Smooth muscle cell (in vitro differentiated cells): ENCODE data around the gene COA3. TPM values are rescaled to one million over a fixed set of nuclear protein-coding genes. Genes with fewer than 3 reads are reported as not detected.

Source experiments
- DNase-seq: peaks from one replicate; lab custom pipeline; 2025; ENCODE audit not compliant: unreplicated experiment; lab: John Stamatoyannopoulos, UW
- H2AFZ ChIP-seq: fragments of 200-600 bp; sonication (generic); 2 replicates; pipeline ENCODE4 v1.6.0; 2016; ENCODE audit warnings: antibody characterized with exemption, low read depth, mild to moderate bottlenecking
- H3F3A ChIP-seq: fragments of 200-600 bp; sonication (generic); 2 replicates; pipeline ENCODE4 v1.6.0; 2017; ENCODE audit warnings: antibody characterized with exemption, low read depth
- H3K27ac ChIP-seq: fragments of 200-600 bp; sonication (generic); 2 replicates; pipeline ENCODE4 v1.5.1; 2016; ENCODE audit warnings: low read depth, mild to moderate bottlenecking
- H3K27me3 ChIP-seq: fragments of 200-600 bp; sonication (generic); 2 replicates; pipeline ENCODE4 v1.6.1; 2016; ENCODE audit warnings: low read depth, mild to moderate bottlenecking
- H3K36me3 ChIP-seq: fragments of 200-600 bp; sonication (generic); 2 replicates; pipeline ENCODE4 v1.5.1; 2016; ENCODE audit warnings: low read depth
- H3K4me1 ChIP-seq: fragments of 200-600 bp; sonication (generic); 2 replicates; pipeline ENCODE4 v1.5.1; 2016; ENCODE audit warnings: low read depth
- H3K4me2 ChIP-seq: fragments of 200-600 bp; sonication (generic); 2 replicates; pipeline ENCODE4 v1.6.0; 2016; ENCODE audit warnings: mild to moderate bottlenecking
- H3K4me3 ChIP-seq: fragments of 200-600 bp; sonication (generic); 2 replicates; pipeline ENCODE4 v1.5.1; 2016; ENCODE audit warnings: mild to moderate bottlenecking
- H3K79me2 ChIP-seq: fragments of 200-600 bp; sonication (generic); 2 replicates; pipeline ENCODE4 v1.6.0; 2016; ENCODE audit warnings: low read depth, mild to moderate bottlenecking
- H3K9ac ChIP-seq: fragments of 200-600 bp; sonication (generic); 2 replicates; pipeline ENCODE4 v1.6.0; 2016; ENCODE audit warnings: low read depth
- H3K9me3 ChIP-seq: fragments of 200-600 bp; sonication (generic); replicated peaks from 2 replicates; pipeline ENCODE4 v1.5.1; 2016; ENCODE audit warnings: low read depth
- H4K20me1 ChIP-seq: fragments of 200-600 bp; sonication (generic); 2 replicates; pipeline ENCODE4 v1.6.0; 2016; ENCODE audit warnings: low read depth
- WGBS: methylation state at CpG from one replicate; pipeline ENCODE4 v1.1.7; 2016; ENCODE audit warnings: low lambda C conversion rate; 5-methylcytosine and 5-hydroxymethylcytosine counted together
- polyA plus RNA-seq: library from polyadenylated mRNA; unstranded; fragments of >200 nt; fragmentation: Nextera tagmentation; extraction: Ambion mirVana; gene quantifications from 2 replicates; pipeline ENCODE4 v1.2.1, GENCODE V29; 2016
- total RNA-seq: library from RNA; depleted of rRNA; stranded (reverse); fragments of >200 nt; gene quantifications from 2 replicates; pipeline ENCODE4 v1.2.3, GENCODE V29; 2014
- TF ChIP-seq, protein P1 (sequence below): fragments of 200-600 bp; sonication (generic); IDR thresholded peaks from 2 replicates; pipeline ENCODE4 v1.5.1; 2017; ENCODE audit warnings: borderline replicate concordance, mild to moderate bottlenecking, antibody characterized with exemption; ENCODE audit not compliant: insufficient read depth, poor library complexity, severe bottlenecking

COA3 gene
- total and polyA plus RNA-seq, 2 experiments from 2014 or later, result 106 to 127 TPM

DNA sequence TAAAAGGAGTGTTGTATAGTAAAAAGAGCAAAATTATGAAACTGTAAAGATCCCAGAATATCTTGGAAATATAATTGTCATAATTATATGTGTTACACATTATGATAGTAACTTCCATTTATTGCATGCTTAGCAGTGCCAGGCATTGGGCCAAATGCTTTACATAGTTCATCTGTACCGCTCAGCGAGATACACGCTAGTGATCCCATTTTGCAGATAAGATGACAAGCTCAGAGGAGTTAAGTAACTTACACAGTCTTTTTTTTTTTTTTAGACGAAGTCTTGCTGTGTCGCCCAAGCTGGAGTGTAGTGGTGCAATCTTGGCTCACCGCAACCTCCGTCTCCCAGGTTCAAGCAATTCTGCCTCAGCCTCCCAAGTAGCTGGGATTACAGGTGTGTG lies 46.9 kb downstream of the COA3 start:
- Histone ChIP-seq H3K79me2 (no peaks in the 10 kb centered on the region), H3K9ac (no peak overlapping the region), H3K4me1 (no peaks in the 10 kb centered on the region), H4K20me1 (no peaks in the 10 kb centered on the region), H3K4me2 (no peak overlapping the region), H2AFZ (no peak overlapping the region), H3K27ac (no peak overlapping the region), H3K36me3 (no peaks in the 10 kb centered on the region), H3F3A (no peaks in the 10 kb centered on the region), H3K9me3 (no peaks in the 10 kb centered on the region), H3K4me3 (no peak overlapping the region), H3K27me3 (no peaks in the 10 kb centered on the region)
- 80% methylated on average over 7 of the region's 7 CpGs for WGBS
- TF ChIP-seq, protein P1, sequence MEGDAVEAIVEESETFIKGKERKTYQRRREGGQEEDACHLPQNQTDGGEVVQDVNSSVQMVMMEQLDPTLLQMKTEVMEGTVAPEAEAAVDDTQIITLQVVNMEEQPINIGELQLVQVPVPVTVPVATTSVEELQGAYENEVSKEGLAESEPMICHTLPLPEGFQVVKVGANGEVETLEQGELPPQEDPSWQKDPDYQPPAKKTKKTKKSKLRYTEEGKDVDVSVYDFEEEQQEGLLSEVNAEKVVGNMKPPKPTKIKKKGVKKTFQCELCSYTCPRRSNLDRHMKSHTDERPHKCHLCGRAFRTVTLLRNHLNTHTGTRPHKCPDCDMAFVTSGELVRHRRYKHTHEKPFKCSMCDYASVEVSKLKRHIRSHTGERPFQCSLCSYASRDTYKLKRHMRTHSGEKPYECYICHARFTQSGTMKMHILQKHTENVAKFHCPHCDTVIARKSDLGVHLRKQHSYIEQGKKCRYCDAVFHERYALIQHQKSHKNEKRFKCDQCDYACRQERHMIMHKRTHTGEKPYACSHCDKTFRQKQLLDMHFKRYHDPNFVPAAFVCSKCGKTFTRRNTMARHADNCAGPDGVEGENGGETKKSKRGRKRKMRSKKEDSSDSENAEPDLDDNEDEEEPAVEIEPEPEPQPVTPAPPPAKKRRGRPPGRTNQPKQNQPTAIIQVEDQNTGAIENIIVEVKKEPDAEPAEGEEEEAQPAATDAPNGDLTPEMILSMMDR, result no peak
- DNase-seq, result no peak

DNA sequence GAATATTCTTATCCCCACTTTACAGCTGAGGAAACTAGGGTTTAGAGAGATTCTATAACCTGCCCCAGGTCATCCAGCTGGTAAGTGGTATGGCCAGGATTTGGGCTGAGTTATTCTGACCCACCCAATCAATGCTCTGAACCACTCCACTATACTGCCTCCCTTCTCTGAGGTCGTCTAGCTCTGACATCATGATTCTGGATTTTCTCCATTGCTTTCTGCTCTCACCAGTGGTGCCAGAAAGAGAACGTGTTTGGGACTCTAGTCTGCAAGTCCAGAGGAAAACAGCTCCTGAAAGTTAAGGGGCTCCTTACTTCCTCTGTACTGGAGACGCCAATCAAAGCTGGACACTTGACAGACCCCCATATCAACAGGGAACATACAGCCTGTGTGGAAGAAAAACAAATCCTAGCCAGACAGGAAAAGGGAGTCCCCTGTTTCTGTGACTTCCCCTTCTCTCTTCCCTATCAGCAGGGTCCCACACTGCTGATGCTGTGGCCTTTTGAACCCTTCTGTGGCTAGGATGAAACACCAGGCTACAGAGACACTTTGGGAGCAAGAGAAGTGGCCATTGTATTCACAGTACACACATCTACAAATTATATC lies 47.7 kb downstream of the COA3 start:
- H4K20me1 ChIP-seq, result no peaks in the 10 kb centered on the region
- H3K9me3 ChIP-seq, result no peaks in the 10 kb centered on the region
- no peaks in the 10 kb centered on the region for H3K79me2 ChIP-seq
- H3F3A ChIP-seq, result no peaks in the 10 kb centered on the region
- H3K4me2 ChIP-seq, result no peak overlapping the region
- H3K27ac ChIP-seq, result no peak overlapping the region
- no peaks in the 10 kb centered on the region for H3K27me3 ChIP-seq
- 84% methylated on average over 3 of the region's 3 CpGs for WGBS
- TF ChIP-seq, protein P1, result no peak
- no peaks in the 10 kb centered on the region for H3K4me1 ChIP-seq
- no peak for DNase-seq
- H3K36me3 ChIP-seq, result no peaks in the 10 kb centered on the region
- no peak overlapping the region for H2AFZ ChIP-seq
- no peak overlapping the region for H3K9ac ChIP-seq
- H3K4me3 ChIP-seq, result no peak overlapping the region

DNA sequence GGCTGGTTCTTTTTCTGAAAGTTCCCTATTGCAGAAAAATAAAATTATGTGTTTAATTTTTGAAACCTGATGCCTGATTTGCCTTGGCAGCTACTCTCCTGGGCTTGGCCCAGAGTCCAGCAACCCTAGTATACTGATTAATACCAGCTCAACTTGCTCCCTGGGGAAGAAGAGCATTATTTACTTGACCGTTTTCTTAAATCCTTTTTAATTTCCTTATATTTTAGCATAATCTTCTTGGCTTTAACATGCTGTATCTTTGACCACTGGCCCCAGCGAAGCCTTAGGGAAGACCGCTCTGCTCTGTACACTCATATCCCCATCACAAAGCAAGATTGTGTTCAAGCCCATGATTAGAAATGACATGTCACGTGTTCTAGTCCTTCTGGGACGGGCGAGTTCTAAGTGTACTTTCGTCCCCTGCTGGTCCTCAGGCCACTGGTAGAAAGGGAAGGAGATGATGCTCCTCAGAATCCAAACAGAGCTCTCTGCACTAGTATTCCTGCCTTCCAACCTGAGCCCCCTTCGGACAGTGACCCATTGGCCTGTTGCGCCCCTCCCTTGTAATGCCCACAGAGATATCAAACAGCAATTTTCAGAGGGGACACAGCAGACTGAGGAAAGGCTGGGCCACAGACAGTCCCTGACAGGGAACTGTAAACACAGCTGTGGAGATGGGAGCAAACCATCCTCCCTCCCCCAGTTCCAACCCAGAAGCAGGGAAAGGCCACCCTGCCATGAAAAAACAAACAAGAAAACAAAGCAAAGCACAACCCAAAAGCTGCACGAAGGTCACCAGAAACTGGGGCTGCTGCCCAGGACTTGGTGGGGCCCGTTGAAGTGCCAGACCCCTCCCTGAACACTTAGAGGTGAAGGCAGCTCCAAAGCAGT lies 49.4 kb downstream of the COA3 start:
- Histone ChIP-seq H3K27ac (no peak overlapping the region), H3K36me3 (no peaks in the 10 kb centered on the region), H3K9ac (no peak overlapping the region), H3K4me2 (no peak overlapping the region), H3K79me2 (peaks cover under 1% of the 10 kb centered on the region), H3K27me3 (no peaks in the 10 kb centered on the region), H3K9me3 (no peaks in the 10 kb centered on the region), H4K20me1 (no peaks in the 10 kb centered on the region), H3K4me3 (no peak overlapping the region), H2AFZ (no peak overlapping the region), H3F3A (no peaks in the 10 kb centered on the region), H3K4me1 (peaks cover under 1% of the 10 kb centered on the region)
- no peak for DNase-seq
- 91% methylated on average over 11 of the region's 11 CpGs for WGBS
- TF ChIP-seq, protein P1, result no peak
